Stimulated activated CD4-positive, alpha-beta T cell treated with anti-CD3 and anti-CD28 coated beads, TNF-alpha, amount 100 ng/mL, for 24 hours (primary cell): ENCODE data around the gene OR11G2.
"Not testable (repeated sequence)": the region's sequence is repeated elsewhere in the genome, so short reads cannot be mapped to it uniquely, and the experiment has no call there.

Experiments
- DNase-seq, 3 experiments: peaks; one replicate each; pipeline ENCODE4 v3.0.0-alpha.2; 2020; ENCODE audit warnings: low read depth in 3 of 3

Gene OR11G2

DNA sequence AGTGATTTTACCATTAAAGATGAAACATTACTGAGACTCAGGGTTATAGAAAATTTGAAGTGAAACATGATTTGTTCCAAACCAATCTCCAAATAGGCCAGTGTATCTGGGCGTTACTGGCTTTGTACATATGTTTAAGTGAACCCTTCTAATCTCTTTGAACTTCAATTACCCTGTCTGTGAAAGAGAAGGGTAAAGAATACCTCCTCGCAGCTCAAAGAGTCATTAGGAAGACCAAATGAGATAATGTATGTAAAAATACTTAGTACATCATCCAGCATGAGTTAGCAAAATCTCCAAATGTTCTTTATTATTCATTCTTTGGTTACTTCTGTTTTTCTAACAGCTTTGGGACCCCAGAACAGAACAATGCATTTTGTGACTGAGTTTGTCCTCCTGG, 32.7 kb downstream of the OR11G2 start, which contains the start of gene OR11H6:
TSS of gene OR11H6 (plus strand) at position 301 of the 400 bp plus-strand sequence. CDS start at position 301, 0 bp downstream.
- no peak for DNase-seq

DNA sequence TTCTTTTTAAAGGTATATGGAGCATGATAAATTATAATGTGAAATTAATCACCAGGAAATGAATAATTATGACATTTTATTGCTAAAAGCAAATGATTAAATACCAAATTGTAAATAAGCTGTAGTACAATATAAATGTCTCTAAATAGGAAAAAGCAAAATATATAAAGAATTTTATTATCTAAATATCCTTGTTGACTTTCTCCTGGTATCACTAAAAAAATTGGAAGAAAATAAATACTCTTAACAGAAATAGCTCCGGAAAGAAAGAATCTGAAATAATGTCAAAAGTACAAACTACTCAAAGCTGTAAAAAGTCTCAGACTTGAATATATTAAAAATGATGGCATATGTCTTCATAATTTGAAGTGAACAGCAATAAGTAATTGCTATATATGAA, 38.0 kb downstream of the OR11G2 start, which contains the start of gene OR11H7:
TSS of gene OR11H7 (plus strand) at position 301 of the 400 bp plus-strand sequence.
- DNase-seq: no peak

DNA sequence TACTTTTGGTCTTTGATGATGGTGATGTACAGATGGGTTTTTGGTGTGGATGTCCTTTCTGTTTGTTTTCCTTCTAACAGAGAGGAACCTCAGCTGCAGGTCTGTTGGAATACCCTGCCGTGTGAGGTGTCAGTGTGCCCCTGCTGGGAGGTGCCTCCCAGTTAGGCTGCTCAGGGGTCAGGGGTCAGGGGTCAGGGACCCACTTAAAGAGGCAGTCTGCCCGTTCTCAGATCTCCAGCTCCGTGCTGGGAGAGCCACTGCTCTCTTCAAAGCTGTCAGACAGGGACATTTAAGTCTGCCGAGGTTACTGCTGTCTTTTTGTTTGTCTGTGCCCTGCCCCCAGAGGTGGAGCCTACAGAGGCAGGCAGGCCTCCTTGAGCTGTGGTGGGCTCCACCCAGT, 44.7 kb downstream of the OR11G2 start:
- not testable (repeated sequence) for DNase-seq

DNA sequence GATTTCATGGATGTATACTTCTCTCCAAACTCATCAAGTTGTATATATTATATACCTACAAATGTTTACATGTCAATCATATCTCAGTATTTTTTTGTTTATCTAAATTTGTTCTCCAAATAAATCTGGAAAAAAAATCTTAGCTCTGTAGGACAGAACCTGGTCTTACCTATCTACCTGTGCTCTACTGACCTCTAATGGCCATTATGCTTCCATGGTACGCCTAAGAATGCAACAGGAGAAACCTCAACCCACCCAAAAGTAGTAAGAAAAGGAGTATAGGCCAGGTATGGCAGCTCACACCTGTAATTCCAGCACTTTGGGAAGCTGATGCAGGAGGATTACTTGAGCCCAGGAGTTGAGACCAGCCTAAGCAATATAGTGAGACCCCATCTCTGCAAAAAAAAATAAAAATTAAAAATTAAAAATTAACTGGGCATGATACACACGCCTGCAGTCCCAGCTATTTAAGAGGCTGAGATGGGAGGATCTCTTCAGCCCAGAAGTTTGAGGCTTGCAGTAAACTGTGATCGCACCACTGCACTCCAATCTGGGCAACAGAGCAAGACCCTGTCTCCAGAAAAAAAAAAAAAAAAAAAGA, 57.0 kb downstream of the OR11G2 start:
- no peak for DNase-seq
